ENCODE measurements around the gene POLR2F.
"Not testable (repeated sequence)": the region's sequence is repeated elsewhere in the genome, so short reads cannot be mapped to it uniquely, and the experiment has no call there.

The POLR2F gene

DNA sequence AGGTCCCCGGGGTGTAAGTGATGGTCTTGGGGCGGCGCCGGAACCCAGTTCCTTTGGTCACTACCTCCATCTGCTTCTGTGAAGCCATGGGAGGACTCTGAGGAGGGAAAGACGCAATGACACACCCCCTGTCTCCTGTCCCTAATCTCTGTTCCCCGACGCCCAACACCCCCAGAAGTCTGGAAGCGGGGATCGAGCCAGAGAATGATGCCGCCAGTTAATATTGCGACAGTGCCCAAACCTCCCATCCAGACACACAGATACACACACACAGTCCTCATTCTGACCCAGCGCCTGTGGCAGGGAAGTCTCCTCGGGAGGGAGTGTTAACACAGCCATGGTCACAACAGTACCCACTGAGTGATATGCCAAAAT lies 450 bp upstream of the POLR2F start:
- DNase-seq (ENCODE audit: low read depth in 2 of 2), result no peak

DNA sequence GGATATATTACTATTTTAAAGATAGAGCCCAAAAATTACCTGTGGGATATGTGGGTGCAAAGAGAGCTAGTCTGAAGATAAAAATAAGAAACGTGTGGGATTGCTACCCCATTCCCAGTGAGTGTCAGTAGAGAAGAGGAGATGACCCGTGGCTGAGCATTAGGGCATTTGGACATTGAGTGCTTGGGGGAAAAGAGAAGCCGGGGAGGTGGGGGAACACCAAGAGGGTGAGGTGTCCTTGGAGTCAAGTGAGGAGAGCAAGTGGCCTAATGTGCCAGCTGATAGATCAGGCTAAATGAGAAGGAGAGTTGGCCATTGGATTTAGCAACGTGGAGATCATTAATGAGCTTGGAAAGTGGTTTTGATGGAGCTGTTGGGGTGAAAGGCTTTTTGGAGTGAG lies 1.2 kb downstream of the POLR2F start:
- no peak for DNase-seq (ENCODE audit: low read depth in 2 of 2)

DNA sequence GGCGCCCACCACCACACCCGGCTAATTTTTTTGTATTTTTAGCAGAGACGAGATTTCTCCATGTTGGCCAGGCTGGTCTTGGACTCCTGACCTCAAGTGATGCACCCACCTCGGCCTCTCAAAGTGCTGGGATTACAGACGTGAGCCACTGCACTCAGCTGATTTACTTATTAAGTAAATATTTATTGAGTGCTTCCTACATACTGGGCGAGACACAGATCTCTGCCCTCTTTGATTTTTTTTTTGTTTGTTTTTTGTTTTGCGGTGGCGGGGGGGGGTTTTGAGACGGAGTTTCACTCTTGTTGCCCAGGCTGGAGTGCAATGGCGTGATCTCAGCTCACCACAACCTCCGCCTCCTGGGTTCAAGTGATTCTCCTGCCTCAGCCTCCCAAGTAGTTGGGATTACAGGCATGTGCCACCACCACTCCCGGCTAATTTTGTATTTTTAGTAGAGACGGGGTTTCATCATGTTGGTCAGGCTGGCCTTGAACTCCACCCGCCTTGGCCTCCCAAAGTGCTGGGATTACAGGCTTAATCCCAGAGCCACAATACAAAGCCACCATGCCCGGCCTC lies 2.4 kb downstream of the POLR2F start:
- not testable (repeated sequence) for DNase-seq (ENCODE audit: low read depth in 2 of 2)

DNA sequence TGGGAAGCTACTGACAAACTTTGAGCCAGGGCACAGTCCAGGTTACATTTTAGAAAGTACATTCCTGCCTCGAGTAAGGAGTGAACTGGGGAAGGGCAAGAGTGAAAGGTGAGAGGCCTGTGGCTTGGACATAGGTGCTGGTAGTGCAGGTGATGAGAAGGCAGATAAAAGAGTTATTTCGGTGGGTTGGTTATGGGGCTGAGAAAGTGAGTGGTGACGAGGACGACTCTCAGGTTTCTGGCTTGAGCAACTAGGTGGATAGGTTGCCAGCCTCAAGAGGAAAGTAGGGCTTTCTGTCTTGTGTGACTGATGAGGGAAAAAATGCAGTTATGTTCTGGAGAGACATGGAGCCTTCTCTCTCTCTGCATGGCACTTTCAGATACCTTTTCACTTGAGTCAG lies 3.7 kb downstream of the POLR2F start:
- DNase-seq (ENCODE audit: low read depth in 2 of 2), result no peak

DNA sequence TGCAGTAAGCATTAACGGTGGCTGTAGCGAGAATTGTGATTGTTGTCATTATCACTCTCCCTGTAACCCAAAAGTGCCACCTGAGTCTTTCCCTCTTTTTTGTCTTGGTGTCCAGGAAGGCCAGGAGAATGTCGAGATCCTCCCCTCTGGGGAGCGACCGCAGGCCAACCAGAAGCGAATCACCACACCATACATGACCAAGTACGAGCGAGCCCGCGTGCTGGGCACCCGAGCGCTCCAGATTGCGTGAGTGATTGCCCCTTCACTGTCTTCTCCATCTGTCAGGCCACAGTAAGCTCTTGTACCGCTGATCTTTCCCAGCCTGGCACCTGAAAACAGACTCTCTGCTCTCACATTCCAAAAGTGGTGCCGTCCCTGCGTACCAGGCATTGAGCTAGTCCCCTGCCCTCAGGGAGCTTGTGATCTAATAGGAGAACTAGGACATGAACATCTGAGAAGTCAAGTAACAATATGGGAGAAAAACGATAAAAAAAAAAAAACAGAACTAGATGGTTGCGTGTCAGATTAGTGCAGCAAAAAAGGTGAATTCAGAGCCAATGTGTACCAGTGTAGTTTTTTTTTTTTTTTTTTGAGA lies 5.8 kb downstream of the POLR2F start:
- DNase-seq (ENCODE audit: low read depth in 2 of 2), result no peak

DNA sequence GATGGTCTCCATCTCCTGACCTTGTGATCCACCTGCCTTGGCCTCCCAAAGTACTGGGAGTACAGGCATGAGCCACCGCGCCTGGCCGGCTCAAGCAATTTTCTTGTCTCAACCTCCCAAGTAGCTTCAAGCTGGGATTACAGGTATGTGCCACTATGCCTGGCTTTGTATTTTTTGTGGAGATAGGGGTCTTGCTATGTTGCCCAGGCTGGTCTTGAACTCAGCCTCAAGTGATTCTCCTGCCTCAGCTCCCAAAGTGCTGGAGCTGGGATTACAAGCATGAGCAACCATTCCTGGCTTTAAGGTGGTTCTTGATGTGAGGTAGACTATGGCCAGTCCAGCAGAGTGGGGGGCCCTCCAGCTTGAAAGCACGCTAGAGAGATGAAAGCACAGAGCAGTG lies 7.6 kb downstream of the POLR2F start:
- DNase-seq (ENCODE audit: low read depth in 2 of 2), result no peak

DNA sequence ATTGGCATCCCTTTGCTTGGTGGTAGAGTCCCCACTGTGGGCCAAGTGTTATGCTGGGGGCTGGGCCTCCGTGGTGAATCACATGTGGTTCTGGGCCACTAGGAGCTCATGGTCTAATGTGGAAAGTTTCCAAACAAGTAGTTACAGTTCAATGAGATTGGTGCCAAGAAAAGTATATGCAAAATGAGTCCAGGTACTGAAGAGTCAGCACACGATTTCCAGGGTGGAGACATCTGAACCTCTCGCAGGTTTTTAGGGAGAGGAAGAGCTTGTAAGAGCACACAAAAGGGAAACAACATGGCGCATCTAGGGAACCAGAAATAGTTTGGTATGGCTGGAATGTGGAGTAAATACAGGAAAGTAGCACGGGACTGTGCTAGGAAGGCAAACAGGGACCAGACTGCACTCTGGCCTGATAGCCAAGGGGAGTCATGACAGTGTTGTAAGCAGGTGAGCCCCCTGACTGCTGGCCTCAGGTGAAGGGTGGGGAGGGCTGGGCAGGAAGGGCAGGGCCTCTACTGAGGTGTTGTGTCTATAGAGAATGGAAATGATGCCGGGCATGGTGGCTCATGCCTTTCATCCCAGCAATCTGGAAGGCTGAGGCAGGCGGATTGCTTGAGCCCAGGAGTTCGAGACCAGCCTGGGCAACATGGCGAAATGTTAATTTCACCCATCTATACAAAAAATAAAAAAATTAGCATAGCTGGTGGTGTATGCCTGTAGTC lies 12.6 kb downstream of the POLR2F start:
- DNase-seq (ENCODE audit: low read depth in 2 of 2), result no peak

DNA sequence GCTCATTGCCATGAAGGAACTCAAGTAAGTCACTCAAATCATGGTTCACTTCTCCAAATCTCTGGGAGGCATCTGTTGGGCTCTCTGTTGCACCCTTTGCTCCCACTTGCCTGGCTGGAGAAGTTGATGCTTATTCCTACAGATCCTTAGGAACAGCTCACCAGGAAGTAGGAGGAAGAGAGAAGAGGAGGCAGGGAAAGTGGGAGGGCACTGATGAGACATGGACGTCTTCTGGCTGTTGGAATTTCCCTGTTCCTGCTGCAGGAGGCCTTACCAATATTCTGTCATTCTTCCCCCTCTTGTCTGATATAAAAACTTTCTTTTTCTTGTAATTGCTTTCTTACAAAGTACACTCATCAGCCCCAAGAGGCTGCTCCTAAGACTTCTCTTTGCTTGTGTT lies 13.6 kb downstream of the POLR2F start:
- no peak for DNase-seq (ENCODE audit: low read depth in 2 of 2)

DNA sequence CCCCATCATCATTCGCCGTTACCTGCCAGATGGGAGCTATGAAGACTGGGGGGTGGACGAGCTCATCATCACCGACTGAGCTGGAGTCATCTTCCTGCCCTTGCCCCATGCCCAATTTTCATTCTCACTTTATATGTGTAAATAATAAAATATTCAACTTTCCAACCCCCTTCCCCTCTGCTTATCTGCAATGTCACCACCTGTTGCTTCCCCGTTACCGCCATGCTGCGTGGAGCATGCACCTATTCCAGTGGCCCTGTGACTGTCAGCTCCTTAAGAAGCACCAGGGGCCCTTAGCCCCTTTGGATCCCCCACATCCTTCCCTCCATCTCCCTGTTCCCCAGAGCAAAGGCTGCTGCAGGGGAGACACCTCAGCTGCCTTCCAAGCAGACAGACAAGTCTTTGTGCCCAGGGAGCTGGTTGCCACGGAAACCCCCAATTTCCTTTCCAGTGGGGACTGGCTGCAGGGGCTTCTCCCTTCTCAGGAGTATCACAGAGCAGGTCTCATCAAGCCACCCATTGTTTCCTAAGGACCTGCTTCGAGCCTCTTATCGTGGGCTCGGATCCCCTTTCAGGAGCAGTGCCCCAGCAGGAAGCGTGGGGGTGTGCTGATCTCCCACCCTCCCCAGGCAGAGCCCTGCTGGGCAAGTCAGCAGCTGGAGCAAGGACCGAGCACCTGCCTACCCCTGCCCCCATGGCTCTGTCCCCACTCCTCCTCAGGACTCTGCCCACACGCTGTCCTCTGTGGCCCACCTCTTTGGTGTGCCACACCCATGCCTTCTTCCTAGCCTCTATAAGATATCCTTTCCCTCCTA lies 14.3 kb downstream of the POLR2F start:
- DNase-seq (ENCODE audit: low read depth in 2 of 2), result no peak

DNA sequence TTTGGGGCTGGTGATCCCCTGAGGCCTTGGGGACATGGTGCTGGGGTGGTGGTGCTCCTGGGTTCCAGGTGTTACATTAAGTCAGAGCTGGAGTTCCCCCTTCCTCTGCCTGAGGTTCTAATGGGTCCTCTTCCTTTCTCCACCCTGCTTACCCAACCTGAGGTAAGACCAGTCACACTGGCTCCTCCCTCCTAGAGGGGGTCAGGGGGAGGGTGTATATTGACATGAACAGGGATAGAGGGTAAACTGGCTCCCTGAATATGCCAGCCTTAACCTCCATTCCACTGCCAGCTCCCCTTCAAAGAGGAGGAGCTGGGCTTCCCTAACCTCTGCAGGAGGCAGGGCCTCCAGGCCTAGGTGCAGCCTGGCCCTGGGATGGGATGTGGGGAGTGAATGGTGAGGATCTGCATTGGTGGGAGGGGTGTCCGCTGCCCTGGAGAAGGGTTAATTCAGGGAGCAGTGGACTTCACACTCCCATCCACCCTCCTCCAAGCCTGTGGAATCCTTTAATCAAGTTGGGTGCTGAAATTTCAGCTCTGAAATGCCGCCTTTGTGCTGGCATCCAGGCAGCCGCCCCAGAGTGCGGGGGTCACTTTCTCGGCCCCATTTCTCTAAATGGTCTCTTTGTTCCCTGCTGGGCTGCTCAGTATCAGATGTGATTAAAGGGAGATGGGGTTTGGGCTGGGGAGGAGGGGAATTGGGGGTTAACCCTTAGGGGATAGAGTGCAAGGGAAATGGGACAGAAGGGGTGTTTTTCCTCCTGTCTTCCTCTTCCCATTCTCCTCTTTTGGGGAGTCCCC lies 15.2 kb downstream of the POLR2F start:
- DNase-seq (ENCODE audit: low read depth in 2 of 2), result no peak

DNA sequence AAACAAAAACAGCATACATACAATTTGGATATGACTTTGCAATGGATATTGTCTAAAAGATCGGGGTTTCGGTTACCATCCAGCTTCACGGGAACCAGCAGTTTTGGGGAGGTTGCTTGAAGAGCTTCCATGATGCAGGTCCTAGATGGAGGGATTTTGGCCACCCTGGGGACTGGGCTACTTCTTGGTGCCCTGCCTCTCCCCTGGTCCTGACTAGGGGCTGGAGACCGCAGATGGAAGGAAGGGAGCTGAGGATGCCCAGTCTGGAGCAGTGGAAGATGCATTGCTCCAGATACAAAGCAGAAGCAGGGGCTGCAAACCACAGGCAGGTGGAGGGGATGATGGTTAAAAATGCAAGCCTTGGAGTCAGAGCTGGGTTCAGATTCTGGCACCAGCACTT lies 17.4 kb downstream of the POLR2F start:
- DNase-seq (ENCODE audit: low read depth in 2 of 2), result no peak

DNA sequence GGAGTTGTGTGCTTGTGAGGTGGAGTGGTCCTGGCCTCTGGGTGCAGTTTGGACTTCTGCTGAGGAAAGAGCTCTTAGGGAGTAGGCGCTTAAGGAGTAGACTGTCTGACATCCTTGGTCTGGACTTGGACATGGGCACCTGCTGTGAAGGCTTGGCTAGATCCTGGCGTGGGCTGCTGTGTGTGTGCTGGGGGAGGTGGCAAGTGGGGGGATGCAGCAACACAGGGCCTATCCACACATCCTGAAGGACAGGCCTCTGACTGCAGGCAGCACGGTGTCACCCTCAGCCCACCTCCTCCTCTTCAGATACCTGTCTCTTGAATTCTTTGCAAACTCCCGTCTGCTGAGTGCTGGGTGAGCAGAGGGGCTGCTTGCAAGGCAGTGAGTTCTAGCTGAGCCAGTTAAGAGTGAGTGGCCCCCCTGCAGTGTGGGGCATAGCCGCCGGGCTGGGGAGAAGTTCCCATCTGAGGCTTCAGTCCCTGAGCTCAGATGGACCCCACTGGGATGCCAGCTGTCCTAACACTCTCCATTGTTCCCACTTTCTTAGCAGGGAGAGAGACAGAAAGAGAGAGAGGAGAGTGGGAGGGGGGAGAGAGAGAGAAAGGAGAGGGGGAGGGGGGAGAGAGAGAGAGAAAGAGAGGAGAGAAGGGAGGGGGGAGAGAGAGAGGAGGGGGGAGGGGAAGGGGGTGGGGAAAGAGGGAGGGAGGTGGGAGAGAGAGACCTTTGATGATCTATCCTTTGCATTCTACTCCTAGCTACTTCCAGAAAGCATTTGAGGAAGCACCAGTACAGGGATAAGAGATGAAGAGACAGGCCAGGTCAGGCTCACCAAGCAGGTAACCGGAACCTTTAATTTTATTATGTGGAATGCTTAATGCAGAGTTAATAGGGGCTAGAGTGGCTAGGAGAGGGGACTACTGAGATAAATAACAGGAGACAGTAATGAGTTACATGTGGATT lies 18.3 kb downstream of the POLR2F start:
- no peak for DNase-seq (ENCODE audit: low read depth in 2 of 2)

DNA sequence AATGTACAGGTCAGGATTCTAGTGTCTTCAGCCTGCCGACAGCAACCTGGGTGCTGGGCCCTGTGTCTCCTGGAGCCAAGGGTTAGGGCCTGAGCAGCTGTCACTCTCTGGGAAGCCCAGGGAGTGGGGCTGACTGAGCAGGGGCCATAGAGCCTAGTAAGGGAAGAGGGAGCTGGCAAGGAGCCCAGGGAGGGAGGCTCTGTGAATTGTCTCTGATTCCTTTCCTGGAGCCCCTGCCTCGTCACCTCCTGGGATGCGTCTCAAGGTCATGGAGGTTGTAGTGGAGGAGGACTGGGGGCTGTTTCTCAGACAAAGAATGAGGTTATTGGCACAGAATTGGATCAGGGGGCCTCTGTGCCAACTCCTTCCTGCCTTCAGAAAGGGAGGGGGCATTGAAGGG lies 19.0 kb downstream of the POLR2F start:
- no peak for DNase-seq (ENCODE audit: low read depth in 2 of 2)

DNA sequence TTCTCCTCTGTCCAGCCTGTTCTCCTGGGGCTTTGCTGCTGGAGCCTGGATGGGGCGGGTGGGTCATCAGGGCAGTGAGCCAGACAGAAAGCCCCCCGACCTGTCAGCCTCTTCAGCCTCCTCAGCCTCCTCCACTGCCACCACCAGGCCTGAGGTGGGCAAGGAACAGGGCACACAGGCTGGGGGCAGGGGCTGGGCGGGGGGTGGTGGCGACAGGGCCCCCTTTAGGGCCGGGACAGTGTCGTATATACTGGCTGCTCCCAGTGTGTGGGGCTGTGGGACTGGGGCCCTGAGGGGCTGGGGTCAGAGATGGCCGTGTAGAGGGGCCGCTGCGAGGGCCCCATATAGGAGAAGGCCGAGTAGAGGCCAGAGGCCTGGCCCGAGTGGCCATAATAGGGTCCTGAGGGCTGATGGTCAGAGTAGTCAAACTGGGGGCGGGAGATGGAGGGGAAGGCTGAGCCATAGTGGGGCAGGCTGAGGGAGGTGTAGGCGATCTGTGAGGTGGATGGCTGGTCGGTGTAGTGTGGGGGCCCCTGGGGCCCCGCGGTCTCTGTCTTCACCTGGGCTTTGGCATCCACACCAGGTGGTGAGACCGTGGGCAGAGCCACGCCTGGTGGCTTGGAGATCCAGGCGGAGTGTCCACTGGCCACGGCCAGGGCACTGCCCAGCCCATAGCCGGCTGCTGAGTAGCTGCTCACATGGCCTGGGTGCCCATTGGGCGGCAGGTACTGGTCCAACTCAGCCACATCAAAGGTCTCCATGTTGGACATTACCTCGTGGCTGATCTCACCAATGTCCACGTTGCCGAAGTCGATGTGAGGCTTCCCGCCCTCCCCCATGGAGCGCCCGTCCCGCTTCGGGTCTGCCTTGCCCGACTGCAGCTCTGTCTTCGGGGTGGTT lies 20.0 kb downstream of the POLR2F start:
- no peak for DNase-seq (ENCODE audit: low read depth in 2 of 2)

DNA sequence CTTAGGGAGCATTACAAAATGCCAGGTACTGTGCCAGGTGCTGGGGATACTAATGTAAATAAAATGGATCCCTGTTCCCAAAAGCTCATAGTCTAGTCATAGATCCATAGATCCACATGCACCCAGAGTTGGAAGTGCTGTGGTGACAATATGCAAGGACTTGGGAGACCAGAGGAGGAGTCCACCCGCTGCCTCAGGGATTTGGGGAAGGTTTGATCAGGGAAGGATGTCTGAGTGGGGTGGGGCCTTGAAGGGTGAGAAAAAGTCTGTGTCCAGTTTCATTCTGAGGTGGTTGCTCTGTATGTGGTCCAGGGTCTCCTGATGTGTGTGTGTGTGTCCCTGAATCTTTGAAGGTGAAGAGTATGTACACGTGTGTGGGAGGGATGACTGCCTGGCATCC lies 21.7 kb downstream of the POLR2F start:
- no peak for DNase-seq (ENCODE audit: low read depth in 2 of 2)

DNA sequence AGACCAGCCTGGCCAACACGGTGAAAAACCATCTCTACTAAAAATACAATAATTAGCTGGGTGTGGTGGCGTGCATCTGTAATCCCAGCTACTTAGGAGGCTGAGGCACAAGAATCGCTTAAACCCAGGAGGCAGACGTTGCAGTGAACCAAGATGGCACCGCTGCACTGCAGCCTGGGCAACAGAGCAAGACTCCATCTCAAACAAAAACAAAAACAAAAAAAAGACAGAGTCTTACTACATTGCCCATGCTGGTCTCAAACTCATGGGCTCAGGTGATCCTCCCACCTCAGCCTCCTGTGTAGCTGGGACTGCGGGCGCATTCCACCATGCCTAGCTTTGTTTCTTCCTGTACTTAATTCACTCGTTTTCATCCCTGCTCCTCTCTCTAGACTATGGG lies 22.5 kb downstream of the POLR2F start:
- not testable (repeated sequence) for DNase-seq (ENCODE audit: low read depth in 2 of 2)

DNA sequence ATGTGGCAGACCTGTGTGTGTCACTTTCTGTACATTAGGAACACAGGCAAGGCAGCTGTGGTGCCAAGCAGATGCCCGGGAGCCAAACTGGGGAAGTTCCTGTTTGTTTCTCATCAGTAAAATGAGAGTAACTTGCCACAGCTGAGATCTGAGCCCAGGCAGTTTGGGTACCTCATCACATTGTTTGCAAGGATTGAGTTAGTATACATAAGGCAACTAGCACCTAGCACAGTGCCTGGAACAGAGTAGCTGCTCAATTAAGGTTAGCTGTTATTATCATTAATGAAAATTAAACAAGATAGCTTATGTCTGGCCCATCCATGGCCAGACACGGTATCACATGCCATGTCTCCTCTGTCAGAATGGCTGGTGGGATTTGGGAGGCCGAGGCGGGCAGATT lies 23.0 kb downstream of the POLR2F start:
- DNase-seq (ENCODE audit: low read depth in 2 of 2), result no peak

DNA sequence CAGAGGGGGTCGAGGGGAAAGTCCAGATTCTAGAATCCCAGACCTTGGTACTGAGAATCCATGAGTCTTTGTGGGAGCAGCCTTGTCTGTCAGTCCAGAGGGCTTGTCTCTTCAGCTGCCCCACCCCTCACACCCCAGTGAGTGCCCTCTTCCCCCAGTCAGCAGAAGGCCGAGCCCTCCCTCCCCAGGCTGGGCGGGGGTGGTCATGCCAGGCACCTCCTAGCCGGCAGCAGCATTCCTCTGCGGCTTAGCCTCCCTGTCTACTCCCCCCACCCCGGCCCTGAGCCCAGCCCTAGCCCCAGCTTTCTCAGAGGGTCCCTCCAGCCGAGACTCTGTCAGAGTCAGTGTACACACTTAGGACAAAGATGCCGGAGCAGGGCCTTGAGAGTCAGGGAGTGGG lies 26.3 kb downstream of the POLR2F start:
- DNase-seq (ENCODE audit: low read depth in 2 of 2), result no peak

DNA sequence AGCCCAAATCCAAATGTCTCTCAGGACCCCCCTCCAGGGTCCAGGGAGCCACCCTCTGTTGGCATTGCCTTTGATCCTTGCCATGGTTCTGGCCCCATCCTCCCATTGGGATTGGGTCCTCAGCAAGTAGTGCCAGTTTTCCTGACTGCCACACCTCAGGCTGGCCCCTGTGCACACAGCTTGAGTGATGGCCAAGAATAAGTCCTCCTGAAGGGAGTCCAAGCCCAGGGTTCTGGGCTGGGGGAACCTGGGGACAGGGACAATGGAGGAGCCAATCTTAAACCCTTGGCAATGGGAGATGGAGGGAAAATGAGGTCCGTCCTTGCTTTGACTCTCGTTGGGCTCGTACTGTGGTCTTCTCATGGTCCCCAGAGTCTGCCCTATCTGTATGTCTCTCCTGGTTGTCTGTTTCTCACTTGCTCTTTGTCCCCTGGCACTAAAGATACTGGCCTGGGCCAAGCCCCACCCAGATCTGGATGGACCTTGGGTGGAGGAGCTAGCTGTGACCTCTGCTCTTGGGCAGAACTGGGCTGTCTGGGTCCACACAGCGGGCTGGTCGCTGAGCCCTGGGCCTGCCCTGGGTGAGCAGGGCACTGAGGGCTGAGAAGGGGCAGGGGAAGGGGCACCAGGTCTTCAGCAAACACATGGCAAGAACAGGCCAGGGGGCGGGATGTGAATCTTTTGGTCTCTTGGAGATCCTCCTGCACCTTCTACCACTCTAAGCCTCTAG lies 27.9 kb downstream of the POLR2F start:
- DNase-seq (ENCODE audit: low read depth in 2 of 2), result no peak
